ENCODE measurements around the gene GFRA1. TPM values are rescaled to one million over a fixed set of nuclear protein-coding genes. Genes with fewer than 3 reads are reported as not detected.

Gene GFRA1
- total and polyA plus RNA-seq, 2 donors (not counting 1 experiment from before 2014, with no cell fraction given) = 6.3 to 29.6 TPM

DNA sequence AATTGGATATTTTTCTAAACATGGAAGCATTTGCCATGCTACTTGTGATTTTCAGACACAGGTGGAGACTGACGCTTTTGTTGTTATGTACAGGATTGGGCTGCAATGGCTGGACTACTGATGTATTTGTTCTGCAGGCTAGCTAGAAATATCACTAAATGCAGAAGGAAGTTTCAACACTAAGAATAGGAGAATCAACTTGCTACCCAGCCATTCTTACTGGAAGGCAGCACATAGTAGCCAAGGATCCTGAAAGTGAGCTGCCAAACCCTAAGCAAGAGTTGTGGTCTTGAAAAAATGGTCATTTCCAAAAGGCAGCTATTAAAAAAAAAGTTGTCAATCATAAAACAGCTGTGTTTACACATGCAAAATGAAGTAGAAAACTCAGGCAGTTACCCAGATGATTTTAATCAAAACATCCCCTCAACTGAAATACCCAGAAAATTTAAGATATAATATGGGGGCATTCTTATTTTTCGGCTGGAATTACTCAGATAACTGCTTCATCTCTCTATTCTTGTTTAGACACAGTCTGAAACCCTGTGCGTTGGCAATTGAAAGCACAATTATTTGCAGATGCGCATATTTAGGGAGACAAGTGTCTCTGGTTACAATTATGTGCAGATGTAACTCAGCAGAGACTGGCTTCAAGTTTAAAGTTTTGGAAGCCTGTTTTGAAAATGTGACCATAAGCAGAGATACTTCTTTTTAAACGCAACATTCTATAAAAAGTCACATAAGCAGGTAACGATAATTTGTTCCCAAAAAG lies 31.2 kb downstream of the GFRA1 start:
- Histone ChIP-seq H3K27ac (ENCODE audit: insufficient read depth, low read length) (no peak overlapping the region), H3K4me1 (ENCODE audit: control insufficient read depth, extremely low read depth, insufficient read depth, low read length) (no peaks in the 10 kb centered on the region), H4K20me1 (ENCODE audit: control insufficient read depth, extremely low read depth, insufficient read depth, low read length) (no peaks in the 10 kb centered on the region), H3K27me3 (ENCODE audit: control insufficient read depth, insufficient read depth, low read length) (no peaks in the 10 kb centered on the region), H3K4me2 (ENCODE audit: extremely low read depth, insufficient read depth, low read length) (no peak overlapping the region), H3K9me3 (ENCODE audit: control insufficient read depth, insufficient read depth, low read depth, low read length) (no peaks in the 10 kb centered on the region), H3K79me2 (ENCODE audit: control insufficient read depth, insufficient read depth, low read length) (no peaks in the 10 kb centered on the region), H3K9ac (ENCODE audit: insufficient read depth, low read length) (no peak overlapping the region), H3K4me3 (replicated peaks in 1 of 4; ENCODE audit: control extremely low read depth in 1 of 4, insufficient read depth in 1 of 4, low read depth in 3 of 4, low read length in 4 of 4) (no peak overlapping the region), H2AFZ (ENCODE audit: low read length) (no peak overlapping the region), H3K36me3 (ENCODE audit: control insufficient read depth, insufficient read depth, low read length) (no peaks in the 10 kb centered on the region)
- TF ChIP-seq CTCF (conservative IDR thresholded peaks at IDR 0.05 in 1 of 2, IDR thresholded peaks at IDR 0.05 in 1 of 2; ENCODE audit: low read depth in 1 of 2, low read length in 2 of 2) (no peak), EZH2 (IDR thresholded peaks at IDR 0.05; ENCODE audit: low read length, missing control alignments) (no peak)
- peak in 1 of 2 donors; percentile 4 for DNase-seq (ENCODE audit: low read depth in 2 of 2)

- H3K9me3 ChIP-seq (ENCODE audit: control insufficient read depth, insufficient read depth, low read depth, low read length) = no peaks in the 10 kb centered on the region
Observed at GRCh38 chr10:116241085-116241484, 31.9 kb downstream of the GFRA1 start.

More at GRCh38 chr10:116241085-116241484, 31.9 kb downstream of the GFRA1 start:
- no peak overlapping the region for H3K27ac ChIP-seq (ENCODE audit: insufficient read depth, low read length)
- H3K36me3 ChIP-seq (ENCODE audit: control insufficient read depth, insufficient read depth, low read length) = no peaks in the 10 kb centered on the region
- H3K4me2 ChIP-seq (ENCODE audit: extremely low read depth, insufficient read depth, low read length) = no peak overlapping the region
- no peak overlapping the region for H3K4me3 ChIP-seq (replicated peaks in 1 of 4; ENCODE audit: control extremely low read depth in 1 of 4, insufficient read depth in 1 of 4, low read depth in 3 of 4, low read length in 4 of 4)
- TF ChIP-seq EZH2 (IDR thresholded peaks at IDR 0.05; ENCODE audit: low read length, missing control alignments) = no peak
- no peak for TF ChIP-seq CTCF (conservative IDR thresholded peaks at IDR 0.05 in 1 of 2, IDR thresholded peaks at IDR 0.05 in 1 of 2; ENCODE audit: low read depth in 1 of 2, low read length in 2 of 2)
- H3K79me2 ChIP-seq (ENCODE audit: control insufficient read depth, insufficient read depth, low read length) = no peaks in the 10 kb centered on the region
- no peaks in the 10 kb centered on the region for H4K20me1 ChIP-seq (ENCODE audit: control insufficient read depth, extremely low read depth, insufficient read depth, low read length)
- DNase-seq (ENCODE audit: low read depth in 2 of 2) = no peak
- H3K4me1 ChIP-seq (ENCODE audit: control insufficient read depth, extremely low read depth, insufficient read depth, low read length) = no peaks in the 10 kb centered on the region
- no peaks in the 10 kb centered on the region for H3K27me3 ChIP-seq (ENCODE audit: control insufficient read depth, insufficient read depth, low read length)
- H2AFZ ChIP-seq (ENCODE audit: low read length) = no peak overlapping the region
- no peak overlapping the region for H3K9ac ChIP-seq (ENCODE audit: insufficient read depth, low read length)
